Mucosa of descending colon (tissue), 3 donors: Measurements from ENCODE around the gene FGFRL1. TPM values are rescaled to one million over a fixed set of nuclear protein-coding genes. Genes with fewer than 3 reads are reported as not detected.

Experiments used
- ATAC-seq: fragments of 200-7000 bp; cut with Tn5 transposase; one replicate; pipeline ENCODE4 v1.9.1; 2020; ENCODE audit warnings: mild to moderate bottlenecking, moderate library complexity
- DNase-seq, 3 donors: peaks; one replicate each; pipeline ENCODE4 v3.0.0-alpha.2; 2020
- H3K36me3 ChIP-seq: fragments of 200-600 bp; one replicate; pipeline ENCODE4 v1.8.0; 2021; ENCODE audit warnings: low read depth, mild to moderate bottlenecking
- H3K4me1 ChIP-seq: fragments of 200-600 bp; one replicate; pipeline ENCODE4 v1.8.0; 2021; ENCODE audit warnings: low read depth, mild to moderate bottlenecking
- H3K4me3 ChIP-seq: fragments of 200-600 bp; one replicate; pipeline ENCODE4 v1.8.0; 2021; ENCODE audit warnings: mild to moderate bottlenecking
- H3K9me3 ChIP-seq: fragments of 200-600 bp; one replicate; pipeline ENCODE4 v1.8.0; 2021; ENCODE audit warnings: mild to moderate bottlenecking
- intact Hi-C, 2 donors: fragments of 100-400 bp; cut with DNase I in 1 of 2; cut with micrococcal nuclease in 1 of 2; formaldehyde crosslinking; loops; one replicate each; pipeline versions ENCODE4 v1.11.0 to v1.11.1; 2022; cut with DNase I, micrococcal nuclease
- total RNA-seq, 3 donors: library from RNA; stranded (reverse); fragmentation: NEBNext Ultra II Directional in 2 of 3; extraction: Animal tissue kit (Norgen Biotek cat#: 25700) in 2 of 3; gene quantifications; one replicate each; pipeline versions ENCODE4 v1.2.1 to v1.2.4, GENCODE V29; 2021 to 2023
- TF ChIP-seq, protein P1 (sequence below): fragments of 200-600 bp; IDR thresholded peaks from one replicate; pipeline ENCODE4 v1.8.0; 2022; ENCODE audit warnings: antibody characterized with exemption, mild to moderate bottlenecking
- donor health status: DM: no; HTN: no; CAD: no; lungs with moderate emphysema.
- donor health status: DM: no; HTN: no; CAD: no.
- donor health status: DM: no; HTN: yes; CAD: no.

Gene FGFRL1
- total RNA-seq, 3 donors from 2014 or later, result 14.7 to 19.3 (median 16.9) TPM

DNA sequence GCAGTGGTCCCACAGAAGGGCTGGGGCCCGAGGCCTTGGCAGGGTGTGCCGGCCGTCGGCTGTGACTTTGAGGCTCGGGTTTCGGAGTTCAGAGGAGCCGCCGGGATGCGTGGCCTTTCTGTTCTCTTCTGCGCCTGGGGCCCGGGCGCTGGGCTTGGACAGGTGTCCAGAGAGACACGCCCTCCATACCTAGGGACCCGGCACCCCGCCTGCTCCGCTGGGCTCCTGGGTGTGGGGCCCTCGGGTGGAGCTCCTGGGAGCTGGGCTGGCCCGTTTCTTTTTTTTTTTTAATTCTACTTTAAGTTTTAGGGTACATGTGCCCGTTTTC lies 11.3 kb downstream of the FGFRL1 start:
- TF ChIP-seq, protein P1, sequence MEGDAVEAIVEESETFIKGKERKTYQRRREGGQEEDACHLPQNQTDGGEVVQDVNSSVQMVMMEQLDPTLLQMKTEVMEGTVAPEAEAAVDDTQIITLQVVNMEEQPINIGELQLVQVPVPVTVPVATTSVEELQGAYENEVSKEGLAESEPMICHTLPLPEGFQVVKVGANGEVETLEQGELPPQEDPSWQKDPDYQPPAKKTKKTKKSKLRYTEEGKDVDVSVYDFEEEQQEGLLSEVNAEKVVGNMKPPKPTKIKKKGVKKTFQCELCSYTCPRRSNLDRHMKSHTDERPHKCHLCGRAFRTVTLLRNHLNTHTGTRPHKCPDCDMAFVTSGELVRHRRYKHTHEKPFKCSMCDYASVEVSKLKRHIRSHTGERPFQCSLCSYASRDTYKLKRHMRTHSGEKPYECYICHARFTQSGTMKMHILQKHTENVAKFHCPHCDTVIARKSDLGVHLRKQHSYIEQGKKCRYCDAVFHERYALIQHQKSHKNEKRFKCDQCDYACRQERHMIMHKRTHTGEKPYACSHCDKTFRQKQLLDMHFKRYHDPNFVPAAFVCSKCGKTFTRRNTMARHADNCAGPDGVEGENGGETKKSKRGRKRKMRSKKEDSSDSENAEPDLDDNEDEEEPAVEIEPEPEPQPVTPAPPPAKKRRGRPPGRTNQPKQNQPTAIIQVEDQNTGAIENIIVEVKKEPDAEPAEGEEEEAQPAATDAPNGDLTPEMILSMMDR, result no peak
- Histone ChIP-seq H3K9me3 (no peaks in the 10 kb centered on the region), H3K4me3 (no peak overlapping the region), H3K4me1 (peaks cover 14% of the 10 kb centered on the region), H3K36me3 (no peaks in the 10 kb centered on the region)
- ATAC-seq (peak; percentile 67), DNase-seq (peak in 1 of 3 donors; percentile 57)
- intact Hi-C loops, result no loop called here

DNA sequence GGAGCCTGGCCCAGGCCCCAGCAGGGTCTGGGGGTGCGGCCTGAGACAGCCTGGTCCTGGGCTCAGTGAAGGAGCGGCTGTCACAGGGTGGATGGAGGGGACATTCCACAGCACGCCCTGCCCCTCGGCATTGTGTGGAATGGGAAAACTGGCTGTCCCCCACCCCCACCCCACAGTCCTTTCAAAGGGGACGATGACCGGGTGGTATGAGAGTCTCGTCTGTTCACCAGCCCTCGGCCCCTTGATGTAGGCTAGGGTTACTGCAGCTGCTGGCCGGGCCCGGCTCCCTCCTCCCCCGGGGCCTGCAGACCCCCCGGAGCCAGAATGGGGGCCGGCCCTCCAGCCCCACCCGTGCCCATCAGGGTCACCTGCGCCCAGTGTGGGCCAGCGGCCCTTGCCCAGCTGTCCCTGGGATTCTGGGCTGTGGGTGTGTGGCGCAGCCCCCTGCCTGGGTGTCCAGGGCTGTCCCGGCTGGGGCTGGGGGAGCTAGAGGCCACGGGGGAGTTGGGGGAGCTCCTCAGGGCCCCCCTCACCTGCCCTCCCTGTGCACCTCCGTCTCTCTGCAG lies 11.7 kb downstream of the FGFRL1 start:
- Histone ChIP-seq H3K36me3 (no peaks in the 10 kb centered on the region), H3K4me3 (no peak overlapping the region), H3K4me1 (peaks cover 14% of the 10 kb centered on the region), H3K9me3 (no peaks in the 10 kb centered on the region)
- DNase-seq (no peak), ATAC-seq (no peak)
- TF ChIP-seq, protein P1, result no peak
- intact Hi-C loops, result no loop called here

DNA sequence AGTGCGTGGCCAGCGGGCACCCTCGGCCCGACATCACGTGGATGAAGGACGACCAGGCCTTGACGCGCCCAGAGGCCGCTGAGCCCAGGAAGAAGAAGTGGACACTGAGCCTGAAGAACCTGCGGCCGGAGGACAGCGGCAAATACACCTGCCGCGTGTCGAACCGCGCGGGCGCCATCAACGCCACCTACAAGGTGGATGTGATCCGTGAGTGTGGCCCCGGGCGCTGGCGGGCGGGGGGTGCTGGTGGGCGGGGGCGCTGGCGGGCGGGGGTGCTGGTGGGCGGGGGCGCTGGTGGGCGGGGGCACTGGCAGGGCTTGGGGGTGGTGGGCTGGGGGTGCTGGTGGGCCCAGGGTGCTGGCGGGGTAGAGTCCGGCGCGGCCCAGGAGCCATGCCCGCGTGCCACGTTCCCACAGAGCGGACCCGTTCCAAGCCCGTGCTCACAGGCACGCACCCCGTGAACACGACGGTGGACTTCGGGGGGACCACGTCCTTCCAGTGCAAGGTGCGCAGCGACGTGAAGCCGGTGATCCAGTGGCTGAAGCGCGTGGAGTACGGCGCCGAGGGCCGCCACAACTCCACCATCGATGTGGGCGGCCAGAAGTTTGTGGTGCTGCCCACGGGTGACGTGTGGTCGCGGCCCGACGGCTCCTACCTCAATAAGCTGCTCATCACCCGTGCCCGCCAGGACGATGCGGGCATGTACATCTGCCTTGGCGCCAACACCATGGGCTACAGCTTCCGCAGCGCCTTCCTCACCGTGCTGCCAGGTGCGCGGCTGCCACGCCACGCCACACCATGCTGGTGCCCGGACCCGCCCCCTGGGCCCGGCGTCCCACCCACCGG lies 12.7 kb downstream of the FGFRL1 start:
- Histone ChIP-seq H3K4me3 (no peak overlapping the region), H3K4me1 (peaks cover 14% of the 10 kb centered on the region), H3K9me3 (no peaks in the 10 kb centered on the region), H3K36me3 (no peaks in the 10 kb centered on the region)
- ATAC-seq (no peak), DNase-seq (no peak)
- TF ChIP-seq, protein P1, result no peak
- intact Hi-C loops, result no loop called here

DNA sequence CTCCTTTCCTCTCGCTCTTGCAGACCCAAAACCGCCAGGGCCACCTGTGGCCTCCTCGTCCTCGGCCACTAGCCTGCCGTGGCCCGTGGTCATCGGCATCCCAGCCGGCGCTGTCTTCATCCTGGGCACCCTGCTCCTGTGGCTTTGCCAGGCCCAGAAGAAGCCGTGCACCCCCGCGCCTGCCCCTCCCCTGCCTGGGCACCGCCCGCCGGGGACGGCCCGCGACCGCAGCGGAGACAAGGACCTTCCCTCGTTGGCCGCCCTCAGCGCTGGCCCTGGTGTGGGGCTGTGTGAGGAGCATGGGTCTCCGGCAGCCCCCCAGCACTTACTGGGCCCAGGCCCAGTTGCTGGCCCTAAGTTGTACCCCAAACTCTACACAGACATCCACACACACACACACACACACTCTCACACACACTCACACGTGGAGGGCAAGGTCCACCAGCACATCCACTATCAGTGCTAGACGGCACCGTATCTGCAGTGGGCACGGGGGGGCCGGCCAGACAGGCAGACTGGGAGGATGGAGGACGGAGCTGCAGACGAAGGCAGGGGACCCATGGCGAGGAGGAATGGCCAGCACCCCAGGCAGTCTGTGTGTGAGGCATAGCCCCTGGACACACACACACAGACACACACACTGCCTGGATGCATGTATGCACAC lies 13.6 kb downstream of the FGFRL1 start:
- H3K4me1 ChIP-seq, result peaks cover 14% of the 10 kb centered on the region
- intact Hi-C loops, result no loop called here
- no peaks in the 10 kb centered on the region for H3K36me3 ChIP-seq
- TF ChIP-seq, protein P1, result no peak
- no peaks in the 10 kb centered on the region for H3K9me3 ChIP-seq
- no peak for DNase-seq
- ATAC-seq, result no peak
- H3K4me3 ChIP-seq, result no peak overlapping the region

DNA sequence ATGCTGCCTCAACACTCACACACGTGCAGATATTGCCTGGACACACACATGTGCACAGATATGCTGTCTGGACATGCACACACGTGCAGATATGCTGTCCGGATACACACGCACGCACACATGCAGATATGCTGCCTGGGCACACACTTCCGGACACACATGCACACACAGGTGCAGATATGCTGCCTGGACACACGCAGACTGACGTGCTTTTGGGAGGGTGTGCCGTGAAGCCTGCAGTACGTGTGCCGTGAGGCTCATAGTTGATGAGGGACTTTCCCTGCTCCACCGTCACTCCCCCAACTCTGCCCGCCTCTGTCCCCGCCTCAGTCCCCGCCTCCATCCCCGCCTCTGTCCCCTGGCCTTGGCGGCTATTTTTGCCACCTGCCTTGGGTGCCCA lies 14.7 kb downstream of the FGFRL1 start:
- DNase-seq, result peak in 2 of 3 donors; percentile 61 to 73

More for the DNA sequence above, 14.7 kb downstream of the FGFRL1 start:
- no peaks in the 10 kb centered on the region for H3K9me3 ChIP-seq
- ATAC-seq, result peak; percentile 65
- no peak overlapping the region for H3K4me3 ChIP-seq
- intact Hi-C loops, result no loop called here
- no peaks in the 10 kb centered on the region for H3K36me3 ChIP-seq
- peaks cover 19% of the 10 kb centered on the region for H3K4me1 ChIP-seq
- TF ChIP-seq, protein P1, result no peak
